Measurements from ENCODE around the gene OBSCN.
A peak's percentile ranks its signal among the peaks of the same experiment; 100 is the strongest.

OBSCN gene

GRCh38 chr1:228337711-228338520 lies 130.1 kb downstream of the OBSCN start:
- FAIRE-seq (no peak), DNase-seq (ENCODE audit: low spot score) (no peak)

GRCh38 chr1:228338521-228339051 lies 130.7 kb downstream of the OBSCN start:
- FAIRE-seq (no peak), DNase-seq (ENCODE audit: low spot score) (no peak)

DNA sequence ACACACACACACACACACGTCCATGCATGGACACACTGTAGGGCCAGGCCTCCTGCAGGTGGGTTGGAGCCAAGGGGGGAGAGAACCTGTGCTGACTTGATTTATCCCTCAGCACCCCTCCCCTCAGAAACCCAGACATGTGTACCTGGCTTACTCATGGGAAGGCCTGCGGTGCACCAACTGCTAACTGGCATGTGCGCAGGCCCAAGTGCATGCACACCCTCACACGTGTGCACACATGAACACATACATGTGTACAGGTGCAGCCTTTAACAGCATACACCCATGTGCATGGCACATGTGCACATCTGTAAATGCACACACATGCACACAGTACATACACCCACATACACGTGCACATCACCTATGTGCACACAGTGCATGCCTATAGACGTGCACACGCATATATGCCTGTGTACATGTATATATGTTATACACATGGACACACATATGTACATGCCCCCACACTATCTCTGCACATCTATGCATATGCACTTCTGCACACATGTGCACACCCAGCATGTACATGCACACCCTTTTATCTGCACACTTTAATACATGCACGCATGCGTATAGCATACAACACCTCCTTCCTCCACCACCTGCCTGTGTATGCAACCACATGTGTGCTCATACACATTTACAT lies 131.3 kb downstream of the OBSCN start:
- no peak for DNase-seq (ENCODE audit: low spot score)

DNA sequence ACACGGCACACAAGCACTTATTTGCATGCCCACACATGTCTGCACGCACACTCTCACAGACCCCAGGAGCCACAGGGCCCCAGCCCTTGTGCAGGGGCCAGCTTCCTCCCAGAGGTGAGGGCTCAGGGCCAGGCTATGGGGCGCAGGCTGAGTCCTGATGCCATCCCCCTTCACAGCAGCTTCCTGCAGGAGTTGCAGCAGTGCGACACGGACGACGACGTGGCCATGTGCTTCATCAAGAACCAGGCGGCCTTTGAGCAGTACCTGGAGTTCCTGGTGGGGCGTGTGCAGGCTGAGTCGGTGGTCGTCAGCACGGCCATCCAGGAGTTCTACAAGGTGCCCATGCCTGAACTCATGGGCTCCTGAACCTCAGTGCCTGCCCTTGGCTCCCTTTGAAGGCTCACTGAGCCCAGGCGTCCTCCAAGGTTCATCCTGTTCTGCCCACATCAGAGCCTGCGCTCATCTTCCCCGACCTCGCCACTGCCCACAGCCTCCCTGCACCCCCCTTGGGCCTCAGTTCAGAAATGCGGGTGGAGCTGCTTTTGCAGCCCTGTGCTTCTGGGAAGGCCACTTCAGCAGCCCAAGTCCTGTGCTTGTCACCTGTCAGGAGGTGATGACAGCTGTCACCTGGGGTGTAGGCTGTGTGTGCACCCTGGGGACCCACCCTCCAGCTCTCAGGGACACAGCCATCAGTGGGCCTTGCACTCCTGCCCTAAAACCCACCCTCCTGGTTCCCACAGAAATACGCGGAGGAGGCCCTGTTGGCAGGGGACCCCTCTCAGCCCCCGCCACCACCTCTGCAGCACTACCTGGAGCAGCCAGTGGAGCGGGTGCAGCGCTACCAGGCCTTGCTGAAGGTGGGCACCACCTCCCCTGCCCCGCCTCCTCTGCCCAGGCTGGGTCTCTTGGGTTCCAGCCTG lies 132.2 kb downstream of the OBSCN start:
- DNase-seq (ENCODE audit: low spot score) (no peak), FAIRE-seq (no peak)

More for the DNA sequence above, 131.3 kb downstream of the OBSCN start:
- peak; percentile 81 for FAIRE-seq

DNA sequence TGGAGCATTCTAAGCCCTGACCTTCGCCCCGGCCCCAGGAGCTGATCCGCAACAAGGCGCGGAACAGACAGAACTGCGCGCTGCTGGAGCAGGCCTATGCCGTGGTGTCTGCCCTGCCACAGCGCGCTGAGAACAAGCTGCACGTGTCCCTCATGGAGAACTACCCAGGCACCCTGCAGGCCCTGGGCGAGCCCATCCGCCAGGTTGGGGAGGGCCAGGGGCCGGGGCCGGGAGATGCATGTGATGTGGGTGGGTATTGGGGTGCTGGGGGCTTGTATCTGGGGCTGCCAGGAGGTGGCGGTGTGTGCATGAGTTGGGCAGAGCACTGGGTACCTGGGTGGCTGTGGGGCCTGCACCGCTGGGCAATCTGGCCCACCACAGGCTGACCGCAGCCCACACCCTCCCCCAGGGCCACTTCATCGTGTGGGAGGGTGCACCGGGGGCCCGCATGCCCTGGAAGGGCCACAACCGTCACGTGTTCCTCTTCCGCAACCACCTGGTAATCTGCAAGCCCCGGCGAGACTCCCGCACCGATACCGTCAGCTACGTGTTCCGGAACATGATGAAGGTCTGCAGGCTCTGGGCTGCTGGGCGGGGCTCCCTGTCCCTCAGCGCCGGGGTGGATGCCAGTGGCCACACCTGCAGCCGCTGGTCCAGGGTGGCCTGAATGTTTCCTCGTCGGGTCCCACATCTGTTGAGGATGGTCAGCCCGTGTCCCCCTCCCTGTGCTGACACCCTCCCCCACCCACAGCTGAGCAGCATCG lies 133.0 kb downstream of the OBSCN start:
- FAIRE-seq (no peak), DNase-seq (ENCODE audit: low spot score) (no peak)

- DNase-seq (ENCODE audit: low spot score) (no peak), FAIRE-seq (no peak)
Measured at GRCh38 chr1:228341450-228341813, 133.6 kb downstream of the OBSCN start.

DNA sequence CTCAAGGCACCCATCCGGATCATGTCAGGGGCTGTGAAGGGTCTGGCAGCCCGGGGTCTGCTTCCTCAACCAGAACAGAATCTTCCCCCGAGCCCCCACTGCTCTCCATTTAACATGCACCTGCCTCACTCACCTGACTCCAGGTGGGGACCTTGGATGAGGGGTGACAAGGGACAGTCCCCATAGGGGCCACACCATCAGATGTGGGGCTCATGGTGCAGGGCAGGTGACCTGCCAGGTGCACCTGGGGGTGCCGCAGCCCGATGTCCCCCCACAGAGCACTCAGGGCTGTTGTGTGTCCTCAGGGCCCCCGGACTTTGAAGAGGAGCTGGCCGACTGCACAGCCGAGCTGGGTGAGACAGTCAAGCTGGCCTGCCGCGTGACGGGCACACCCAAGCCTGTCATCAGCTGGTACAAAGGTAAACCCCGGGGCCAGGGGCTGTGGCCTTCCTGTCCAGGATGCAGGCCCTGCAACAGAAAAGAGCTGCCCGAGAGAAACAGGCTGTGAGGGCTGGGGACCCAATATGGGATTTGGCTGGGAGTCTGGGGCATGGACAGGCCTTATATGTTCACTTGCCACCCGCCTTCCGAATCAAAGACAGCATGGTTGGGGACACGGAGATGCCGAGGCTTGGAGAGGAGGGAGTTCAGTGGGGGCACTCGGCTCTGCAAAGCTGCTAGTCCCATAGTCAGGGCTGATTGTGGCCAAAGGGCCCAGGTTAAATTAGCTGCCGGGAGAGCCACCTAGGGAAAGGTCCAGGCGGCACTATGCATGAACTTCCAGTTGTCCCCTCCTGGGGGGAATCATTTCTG lies 134.2 kb downstream of the OBSCN start:
- no peak for DNase-seq (ENCODE audit: low spot score)
- FAIRE-seq = no peak

DNA sequence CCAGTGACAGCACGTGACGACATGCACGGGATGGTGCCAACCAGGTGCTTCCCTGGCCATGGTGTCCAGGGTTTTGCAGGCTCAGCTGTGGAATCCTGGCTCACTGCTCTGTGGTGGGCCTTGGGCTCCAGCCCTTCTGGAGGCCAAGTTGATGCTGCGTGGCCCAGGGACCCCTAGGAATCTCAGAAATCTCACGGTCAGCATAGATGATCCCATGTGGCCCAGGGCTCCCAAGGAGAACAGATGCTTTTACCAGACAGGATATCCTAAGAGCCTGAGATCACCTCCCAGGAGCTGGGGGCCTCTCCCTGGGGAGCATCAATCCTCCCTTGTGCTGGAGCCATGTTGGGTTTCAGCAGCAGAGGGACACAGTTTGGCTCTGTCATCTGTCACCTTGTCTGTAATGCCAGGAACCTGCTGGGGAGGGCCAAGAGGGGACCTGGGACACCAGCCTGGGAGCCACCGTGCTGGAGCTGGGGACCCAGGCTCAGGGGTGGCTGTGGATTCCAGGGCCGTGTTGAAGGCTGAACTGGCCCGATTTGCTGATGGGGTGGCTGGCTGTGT lies 134.9 kb downstream of the OBSCN start:
- FAIRE-seq = no peak
- no peak for DNase-seq (ENCODE audit: low spot score)

DNA sequence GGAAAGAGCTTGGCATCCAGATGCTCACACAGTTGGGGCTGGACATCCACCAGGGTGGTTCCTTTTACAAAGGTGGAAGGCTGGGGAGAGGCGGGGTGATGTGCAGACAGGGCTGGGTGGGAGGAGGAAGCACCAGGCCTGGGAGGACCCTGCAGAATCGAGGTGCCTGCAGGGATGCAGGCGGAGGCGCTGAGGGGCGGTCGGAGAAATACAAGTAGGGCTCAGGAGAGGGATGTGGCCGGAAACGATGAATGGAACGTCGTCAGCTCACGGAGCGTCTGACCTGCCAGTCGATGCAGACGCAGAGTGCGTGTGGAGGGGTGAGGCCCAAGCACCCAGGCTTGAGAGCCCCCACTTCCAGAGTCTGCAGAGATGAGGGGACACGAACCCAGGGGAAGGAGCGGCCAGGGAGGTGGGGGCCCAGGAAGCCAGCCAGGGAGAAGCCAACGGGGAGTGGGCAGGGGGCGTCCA lies 135.4 kb downstream of the OBSCN start:
- no peak for FAIRE-seq
- no peak for DNase-seq (ENCODE audit: low spot score)

GRCh38 chr1:228344631-228345072 lies 136.8 kb downstream of the OBSCN start:
- no peak for FAIRE-seq
- peak; percentile 42 for DNase-seq (ENCODE audit: low spot score)

GRCh38 chr1:228345201-228345930 lies 137.5 kb downstream of the OBSCN start:
- FAIRE-seq (no peak), DNase-seq (ENCODE audit: low spot score) (no peak)

GRCh38 chr1:228346731-228347130 lies 138.9 kb downstream of the OBSCN start:
- DNase-seq (ENCODE audit: low spot score) (no peak), FAIRE-seq (no peak)

DNA sequence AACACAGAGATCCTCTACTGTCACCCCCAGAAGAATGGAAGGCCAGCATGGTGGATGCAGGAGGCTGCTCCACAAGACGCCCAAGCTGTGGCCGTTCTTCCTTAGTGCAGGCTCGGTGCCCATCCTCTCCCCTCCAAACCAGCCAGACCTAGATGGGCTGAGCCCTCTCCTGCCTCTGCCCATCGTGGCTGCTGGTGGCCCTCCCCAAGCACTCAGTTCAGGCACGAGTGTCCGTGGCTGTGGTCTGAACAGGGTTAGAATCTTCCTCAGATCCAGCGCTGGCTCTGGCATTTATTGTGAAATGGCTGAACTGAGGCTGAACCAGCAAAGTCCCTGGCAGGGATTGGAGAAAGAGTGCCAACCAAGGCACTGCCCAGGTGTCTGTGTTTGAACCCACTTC lies 139.3 kb downstream of the OBSCN start:
- FAIRE-seq (no peak), DNase-seq (ENCODE audit: low spot score) (no peak)

GRCh38 chr1:228348708-228349467 lies 141.0 kb downstream of the OBSCN start:
- DNase-seq (ENCODE audit: low spot score) (no peak), FAIRE-seq (no peak)

DNA sequence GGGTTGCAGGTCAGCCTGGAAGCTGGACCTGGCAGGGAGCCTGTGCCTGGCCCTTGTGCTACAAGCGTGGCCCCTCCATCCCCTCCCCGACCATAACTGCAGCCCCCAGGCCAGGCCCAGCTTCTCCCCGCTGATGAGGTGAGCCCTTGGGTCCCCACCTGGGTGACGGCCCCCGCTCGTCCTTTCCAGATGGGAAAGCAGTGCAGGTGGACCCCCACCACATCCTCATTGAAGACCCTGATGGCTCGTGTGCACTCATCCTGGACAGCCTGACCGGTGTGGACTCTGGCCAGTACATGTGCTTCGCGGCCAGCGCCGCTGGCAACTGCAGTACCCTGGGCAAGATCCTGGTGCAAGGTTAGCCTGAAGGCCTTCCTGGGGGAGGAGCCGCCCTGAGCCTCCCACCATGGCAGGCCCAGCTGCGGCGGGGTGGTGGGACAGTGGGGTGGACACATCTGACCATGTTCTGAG lies 141.9 kb downstream of the OBSCN start:
- FAIRE-seq (no peak), DNase-seq (ENCODE audit: low spot score) (no peak)

GRCh38 chr1:228350179-228350742 lies 142.4 kb downstream of the OBSCN start:
- FAIRE-seq (no peak), DNase-seq (ENCODE audit: low spot score) (no peak)

Data from urothelium cell line (cell line).